Stimulated activated CD8-positive, alpha-beta memory T cell treated with anti-CD3 and anti-CD28 coated beads, Interleukin-2, amount 100 ng/mL, for 48 hours (primary cell): ENCODE measurements around the gene KIRREL3.

Experiments
- DNase-seq, 2 donors: peaks; one replicate each; pipeline ENCODE4 v3.0.0-alpha.2; 2020; ENCODE audit warnings: low read depth in 2 of 2

Gene KIRREL3

DNA sequence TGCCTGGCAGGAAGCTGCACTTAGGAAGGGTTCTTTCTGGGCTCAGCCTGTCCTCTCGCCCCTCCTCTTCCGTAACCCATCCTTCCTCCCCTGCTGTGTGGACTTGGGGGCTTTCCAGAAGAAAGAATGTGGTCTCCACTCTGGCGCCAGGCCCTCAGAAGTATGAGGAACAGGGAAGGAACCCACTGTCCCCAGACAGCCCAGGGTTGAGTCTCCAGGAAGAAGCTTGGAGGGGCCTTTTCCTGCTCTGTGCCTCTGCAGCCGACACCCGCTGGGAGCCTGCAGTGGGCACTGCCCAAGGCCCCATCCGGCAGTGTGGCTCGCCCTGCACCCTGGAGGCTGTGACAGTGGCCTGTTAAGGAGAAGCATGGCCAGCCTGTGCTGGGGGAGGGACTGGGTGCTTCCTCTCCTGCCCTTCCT is 532.5 kb downstream of the KIRREL3 start:
- no peak for DNase-seq

DNA sequence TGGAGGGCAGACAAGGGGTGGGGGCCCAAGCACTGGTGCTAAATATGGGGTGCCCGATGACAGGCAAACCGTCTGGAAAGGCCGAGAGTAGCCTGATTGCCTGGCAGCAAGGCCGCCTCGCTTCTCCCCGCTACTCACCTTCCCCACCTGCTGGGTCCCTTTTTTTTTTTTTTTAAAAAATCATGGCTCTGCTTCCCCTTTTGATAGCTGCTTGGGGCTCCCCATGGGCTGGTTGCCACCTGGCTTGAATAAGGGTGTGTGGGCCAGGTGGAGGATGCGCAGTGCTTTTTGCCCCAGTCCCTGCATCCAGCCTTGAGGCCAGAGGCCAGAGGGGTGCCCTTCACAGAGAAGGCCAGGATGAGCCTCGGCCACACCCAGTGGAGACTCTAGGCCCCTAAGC is 533.1 kb downstream of the KIRREL3 start:
- DNase-seq: no peak

DNA sequence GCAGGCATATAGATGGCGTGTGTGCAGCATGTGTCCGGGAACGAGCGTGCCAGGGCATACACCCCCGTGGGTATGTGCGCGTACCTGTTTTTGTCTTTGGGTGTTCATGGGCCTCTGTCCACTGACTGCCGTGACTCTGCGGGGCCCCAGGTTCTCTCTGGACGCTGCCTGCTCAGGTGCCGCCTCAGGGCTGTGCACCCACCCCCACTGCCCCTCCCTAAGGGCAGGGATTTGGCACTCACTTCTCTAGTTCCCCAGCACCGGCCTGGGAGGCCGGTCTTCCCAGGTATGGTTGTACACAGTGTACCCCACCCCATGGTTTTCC is 533.6 kb downstream of the KIRREL3 start:
- no peak for DNase-seq

DNA sequence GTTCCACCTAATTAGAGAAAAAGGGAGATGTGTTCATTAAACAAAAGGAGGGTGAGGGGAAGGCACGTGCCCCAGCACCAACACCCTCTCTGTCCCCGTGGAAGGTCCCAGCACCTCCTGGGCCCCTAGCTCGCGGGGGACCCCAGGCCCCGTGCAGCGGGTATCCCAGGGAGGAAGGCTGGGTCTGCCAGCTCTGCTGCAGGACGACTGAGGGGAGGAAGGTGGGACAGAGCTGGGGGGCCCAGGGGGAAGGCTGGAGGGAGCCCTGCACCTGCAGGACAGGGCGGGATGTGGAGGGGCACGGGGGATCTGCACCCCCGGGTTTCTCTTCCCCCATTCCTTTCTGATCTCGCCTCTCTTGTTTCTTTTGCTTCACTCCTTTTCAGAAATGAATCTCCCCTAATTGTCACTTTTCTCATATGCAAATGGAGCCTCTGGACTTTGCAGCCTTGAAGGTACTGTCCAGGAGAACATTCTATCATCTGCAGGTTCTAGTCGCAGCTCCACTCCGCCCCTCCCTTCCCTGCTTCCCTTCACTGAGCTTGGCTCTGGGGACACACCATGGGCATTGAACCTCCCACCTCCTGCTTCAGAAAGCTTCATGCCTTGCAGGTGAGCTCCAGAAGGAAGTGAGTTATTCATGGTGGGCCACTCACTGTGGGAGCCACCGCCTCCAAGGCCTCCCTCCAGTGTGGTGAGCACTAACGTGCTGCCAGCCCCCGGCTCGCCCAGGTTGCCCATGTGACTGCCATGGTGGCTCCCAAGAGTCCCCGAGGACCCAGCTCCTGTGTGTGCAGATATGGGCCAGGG is 534.1 kb downstream of the KIRREL3 start:
- DNase-seq: no peak

DNA sequence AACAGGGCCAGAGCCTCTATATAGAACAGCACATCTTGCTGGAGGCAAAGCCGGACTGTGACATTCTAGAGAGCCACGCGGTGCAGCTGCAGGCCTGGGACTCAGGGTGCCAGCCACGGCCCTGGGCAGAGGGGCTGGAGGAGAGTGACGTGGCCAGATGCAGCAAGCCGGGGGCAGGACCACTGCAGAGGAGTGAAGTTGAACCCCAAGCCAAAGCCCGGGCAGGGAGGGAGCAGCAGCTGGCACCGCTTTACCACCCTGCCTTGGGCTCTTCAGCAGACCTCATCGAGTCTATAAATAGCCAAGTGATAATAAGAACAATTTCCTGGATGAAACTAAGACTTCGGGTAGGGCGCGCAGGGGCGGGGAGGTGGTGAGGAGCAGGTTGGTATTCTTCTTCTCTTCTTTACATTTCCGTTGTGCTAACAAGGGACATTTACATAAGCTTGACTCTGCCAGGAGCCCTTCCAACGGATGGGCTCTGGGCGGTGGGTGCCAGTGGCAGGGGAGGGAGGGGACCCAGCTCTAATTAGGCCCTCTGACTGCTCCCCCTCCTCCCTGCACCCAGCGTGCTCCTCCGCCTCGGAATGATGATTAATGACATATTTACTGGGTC is 534.9 kb downstream of the KIRREL3 start:
- DNase-seq: no peak

DNA sequence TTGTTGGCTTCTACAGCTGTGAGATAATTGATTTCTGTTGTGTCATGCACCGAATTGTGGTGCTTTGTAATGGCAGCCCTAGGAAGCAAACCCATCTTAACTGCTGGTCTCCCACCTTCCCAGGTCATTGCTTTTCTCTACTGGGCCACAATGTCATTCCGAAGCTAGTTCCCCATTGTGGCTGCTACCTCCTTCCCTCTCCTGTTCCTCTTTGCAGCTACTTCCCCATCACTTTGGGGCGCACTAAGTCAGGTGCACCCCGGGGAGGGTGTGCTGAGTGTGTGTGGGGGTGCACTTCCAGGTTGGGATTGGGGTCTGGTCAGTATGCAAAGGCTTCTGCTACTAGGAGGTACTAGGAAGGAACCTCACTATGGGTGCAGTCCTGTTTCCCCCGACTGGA is 535.8 kb downstream of the KIRREL3 start:
- no peak for DNase-seq

DNA sequence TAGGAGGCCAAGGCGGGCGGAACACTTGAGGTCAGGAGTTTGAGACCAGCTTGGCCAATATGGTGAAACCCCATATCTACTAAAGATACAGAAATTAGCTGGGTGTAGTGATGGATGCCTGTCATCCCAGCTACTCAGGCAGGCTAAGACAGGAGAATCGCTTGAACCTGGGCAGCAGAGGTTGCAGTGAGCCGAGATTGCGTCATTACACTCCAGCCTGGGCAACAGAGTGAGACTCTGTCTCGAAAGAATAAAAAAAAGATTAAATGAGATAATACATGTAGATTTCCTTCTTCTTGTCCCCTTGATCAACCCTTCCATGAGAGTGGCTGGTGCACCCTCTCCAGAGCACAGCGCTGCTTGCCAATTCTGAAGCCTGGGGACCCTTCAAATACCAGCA is 538.1 kb downstream of the KIRREL3 start:
- DNase-seq: no peak

DNA sequence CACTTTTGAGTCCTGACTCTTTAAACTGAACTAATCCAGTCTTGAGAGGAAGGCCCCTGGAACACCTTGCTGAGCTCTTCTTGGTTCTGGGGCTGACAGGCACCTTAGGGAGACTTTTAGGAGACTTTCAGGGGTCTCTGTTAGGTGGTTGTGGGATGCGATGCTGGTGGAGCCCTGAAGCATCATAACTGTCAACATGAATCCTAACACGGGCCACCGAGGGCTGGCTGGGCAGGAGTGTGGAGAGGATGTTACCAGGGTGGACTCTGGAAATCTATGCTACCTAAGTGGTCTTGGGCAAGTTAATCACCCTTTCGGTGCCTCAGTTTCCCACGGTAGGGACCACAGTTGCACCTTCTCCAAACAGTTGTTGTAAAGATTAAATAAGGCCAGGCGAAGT is 538.6 kb downstream of the KIRREL3 start:
- no peak for DNase-seq

DNA sequence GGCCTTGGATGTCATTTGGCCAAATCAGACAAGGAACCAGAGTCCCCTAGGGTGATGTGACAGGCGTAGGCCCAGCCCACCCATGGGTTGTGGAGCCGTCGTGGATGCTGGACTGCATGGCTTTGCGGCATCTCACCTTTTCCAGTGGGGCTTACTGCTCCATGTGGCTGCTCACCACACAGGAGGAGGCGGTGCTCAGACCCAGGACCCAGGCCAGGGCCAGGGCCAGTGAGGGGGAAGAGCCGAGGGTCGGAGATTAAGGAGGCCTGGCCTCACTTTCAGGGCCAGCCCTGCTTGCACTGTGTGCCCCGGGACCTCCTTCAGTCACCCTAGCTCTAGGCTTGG is 539.5 kb downstream of the KIRREL3 start:
- DNase-seq: no peak

DNA sequence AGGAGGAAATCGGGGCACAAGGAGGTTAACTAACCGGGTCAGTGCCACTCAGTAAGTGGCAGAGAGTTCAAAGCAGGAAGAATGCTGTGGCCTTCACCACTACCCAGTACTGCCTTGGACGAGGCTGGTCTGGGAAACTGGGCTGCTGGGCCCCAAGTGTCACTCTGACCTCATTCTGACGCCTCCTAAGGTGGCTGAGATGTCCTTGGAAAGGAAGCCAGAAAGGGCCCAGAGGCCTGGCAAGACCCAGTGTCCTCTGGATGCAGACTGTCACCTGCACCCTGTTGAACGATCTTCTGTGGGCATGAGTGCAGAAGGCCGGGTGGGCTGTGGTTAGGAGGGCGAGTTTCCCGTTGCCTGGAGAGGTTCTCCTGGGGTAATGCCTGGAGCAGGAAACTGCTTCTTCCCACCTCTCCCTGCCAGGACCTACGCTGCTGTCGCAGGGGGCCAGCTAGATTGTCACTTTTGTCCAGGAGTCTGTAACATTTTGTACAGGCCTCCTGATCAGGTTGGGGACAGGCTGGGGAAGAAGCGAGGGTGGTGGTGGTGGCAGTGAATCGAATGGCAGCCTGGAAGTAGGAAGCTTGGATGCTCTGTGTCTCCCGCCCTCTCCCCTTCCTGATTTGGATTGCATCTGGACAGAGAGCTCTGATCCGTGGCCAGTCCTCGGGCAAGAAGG is 540.0 kb downstream of the KIRREL3 start:
- no peak for DNase-seq

DNA sequence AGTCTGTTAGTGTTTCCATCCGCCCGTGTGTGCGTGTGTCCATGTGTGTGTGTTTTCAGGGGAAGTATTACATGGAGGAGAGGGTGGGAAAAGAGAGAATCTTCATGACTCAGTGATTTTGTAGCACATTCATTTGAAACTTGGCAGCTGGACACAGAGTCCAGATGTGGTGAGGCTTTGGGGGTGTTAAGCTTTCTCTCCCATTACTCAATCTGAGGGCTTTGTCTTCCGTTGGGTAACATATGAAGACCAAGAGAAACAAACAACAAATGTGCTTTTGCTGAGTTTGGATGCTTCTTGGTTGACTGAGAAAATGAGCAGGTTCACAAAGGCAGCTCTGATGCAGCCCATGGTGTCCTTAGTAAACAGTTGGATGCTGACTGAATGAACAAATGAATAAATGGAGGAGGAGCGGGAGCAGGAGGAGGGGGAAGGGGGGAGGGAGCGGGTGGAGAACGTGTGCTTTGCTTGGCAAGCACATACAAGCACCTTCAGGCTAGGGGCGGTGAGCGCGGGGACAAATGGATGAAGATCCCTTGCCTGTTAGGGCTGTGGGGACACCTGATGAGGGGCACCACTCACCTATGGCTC is 540.8 kb downstream of the KIRREL3 start:
- DNase-seq: no peak

DNA sequence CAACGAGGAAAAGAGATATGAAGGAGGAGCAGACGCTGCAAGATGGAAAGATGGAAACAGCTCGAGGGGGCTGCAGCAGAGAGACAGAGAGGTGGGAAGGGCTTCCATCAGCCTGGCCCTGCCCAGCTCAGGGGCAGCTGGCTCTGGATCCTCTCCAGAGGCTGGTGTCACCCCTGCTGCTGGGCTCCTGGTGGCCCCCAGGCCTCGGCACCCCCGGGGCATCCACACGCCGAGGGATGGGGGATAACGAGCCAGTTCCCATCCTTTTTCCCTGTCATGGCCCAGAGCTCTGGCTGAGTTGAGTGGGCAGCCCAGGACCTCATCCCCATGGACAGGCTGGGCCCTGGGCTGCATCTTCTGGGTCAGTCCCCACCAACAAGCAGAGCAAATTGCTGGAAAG is 542.8 kb downstream of the KIRREL3 start:
- DNase-seq: no peak

DNA sequence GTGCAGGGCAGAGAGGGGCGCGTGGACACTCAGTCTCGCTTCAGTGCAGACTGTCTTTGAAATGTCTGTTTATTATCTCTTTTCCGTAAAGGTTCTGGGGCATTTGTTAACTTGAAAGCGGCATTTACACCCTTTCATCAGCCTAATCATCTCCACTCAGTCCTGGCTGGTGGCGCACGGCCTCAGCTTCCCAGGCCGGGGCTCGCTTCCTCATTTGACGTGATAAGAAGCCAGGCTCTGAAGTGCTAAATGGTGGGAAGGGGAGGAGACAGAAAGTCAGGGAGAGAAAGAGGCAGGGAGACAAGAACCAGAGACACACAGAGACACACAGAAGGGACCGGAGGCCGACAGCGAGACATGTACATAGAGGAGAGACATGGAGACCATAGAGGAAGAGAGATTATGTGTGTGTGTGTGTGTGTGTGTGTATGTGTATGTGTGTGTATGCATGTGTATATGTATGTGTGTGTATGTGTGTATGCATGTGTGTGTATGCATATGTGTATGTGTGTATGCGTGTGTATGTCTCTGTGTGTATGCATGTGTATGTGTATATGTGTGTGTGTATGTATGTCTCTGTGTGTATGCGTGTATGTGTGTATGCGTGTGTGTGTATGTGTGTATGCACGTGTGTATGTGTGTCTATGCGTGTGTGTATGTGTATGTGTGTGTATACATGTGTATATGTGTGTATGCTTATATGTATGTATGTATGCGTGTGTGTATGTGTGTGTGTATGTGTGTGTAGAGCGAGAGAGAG is 543.6 kb downstream of the KIRREL3 start:
- DNase-seq: no peak

DNA sequence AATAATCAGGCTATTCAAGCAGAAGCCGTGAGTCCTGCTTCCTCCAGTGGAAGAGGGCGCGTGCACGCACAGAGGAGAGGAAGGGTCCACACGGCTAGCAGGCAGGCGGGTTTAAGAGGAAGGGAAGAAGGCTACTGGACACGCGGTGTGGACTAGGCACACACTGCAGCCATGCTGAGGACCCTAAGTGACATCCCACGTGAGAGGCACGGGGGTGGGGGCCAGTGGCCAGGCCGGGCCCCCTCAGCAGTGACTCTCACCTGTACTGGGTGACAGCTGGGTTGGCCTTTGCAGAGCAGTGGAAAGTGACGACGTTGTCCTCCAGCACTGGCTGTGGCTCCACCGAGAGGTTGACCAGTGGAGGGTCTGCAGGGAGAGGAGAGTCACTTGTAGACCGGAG is 544.5 kb downstream of the KIRREL3 start:
- DNase-seq: no peak

DNA sequence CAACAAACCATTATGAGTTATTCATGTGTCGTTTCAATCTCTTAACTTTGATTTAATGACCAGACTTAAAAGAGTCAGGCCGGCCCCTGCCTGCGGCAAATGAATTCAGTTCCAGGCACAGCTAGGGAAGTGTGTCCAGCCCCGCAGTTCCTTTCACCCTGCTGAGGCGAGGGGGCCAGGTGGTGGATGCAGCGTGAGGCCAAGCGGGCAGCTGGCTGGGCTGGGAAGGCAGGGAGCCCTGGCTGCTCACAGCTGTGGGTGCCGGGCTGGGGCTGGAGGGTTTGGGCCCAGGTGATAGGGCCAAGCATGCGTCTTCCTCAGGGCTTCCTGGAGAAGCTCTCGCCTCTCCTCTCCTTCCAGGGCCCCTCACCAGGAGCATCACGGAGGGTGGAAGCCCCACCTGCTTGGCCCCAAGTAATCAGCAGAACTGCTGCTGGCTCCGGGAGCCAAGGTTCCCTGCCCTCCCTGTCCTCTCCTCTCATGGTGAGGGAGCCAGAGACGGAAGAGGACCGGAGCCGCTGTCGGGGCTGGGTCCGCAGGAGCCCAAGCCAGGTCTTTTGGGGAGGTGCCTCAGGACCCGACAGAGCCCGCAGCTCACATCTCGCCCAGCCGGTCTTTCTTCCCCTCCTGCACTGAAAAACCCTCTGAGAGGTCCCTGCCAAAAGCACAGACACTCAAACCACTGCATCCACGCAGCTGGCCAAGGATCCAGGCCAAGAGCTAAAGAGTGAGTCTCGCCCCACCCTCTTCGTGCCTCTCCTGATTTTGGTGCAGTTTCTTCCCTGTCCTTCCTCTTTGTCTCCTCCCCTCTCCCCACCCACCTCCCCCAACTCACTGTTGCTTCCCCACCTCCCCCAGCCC is 548.1 kb downstream of the KIRREL3 start:
- no peak for DNase-seq

DNA sequence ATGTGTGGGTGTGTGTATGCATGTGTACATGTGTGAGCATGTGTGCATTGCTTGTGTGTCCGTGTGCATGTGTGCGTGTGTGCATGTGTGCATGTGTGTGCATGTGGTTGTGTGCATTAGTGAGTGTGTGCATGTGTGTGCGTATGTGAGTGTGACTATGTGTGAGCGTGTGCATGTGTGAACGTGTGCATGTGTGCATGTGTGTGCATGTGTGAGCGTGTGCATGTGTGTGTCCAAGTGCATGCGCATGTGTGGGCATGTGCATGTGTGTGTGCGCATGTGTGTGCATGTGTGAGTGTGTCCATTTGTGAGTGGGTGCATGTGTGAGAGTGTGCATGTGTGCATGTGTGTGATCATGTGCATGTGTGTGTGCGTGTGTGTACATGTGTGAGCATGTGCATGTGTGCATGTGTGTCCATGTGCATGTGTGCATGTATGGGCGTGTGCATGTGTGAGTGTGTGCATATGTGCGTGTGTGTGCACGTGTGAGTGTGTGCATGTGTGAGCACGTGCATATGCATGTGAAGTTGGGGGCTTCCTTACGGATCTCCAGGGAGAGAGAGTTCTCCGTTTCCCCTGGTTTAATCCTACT is 549.3 kb downstream of the KIRREL3 start:
- no peak for DNase-seq

DNA sequence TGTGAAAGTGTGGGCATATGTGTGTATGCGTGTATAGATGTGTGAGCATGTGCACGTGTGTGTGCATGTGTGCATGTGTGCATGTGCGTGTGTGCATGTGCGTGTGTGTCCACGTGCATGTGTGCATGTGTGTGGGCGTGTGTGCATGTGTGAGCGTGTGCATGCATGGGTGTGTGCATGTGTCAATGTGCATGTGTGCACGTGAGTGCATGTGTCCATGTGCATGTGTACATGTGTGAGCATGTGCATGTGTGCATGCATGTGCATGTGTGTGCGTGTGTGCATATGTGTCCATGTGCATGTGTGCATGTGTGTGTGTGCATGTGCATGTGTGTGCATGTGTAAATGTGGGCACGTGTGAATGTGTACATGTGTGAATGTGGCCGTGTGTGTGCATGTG is 549.8 kb downstream of the KIRREL3 start:
- no peak for DNase-seq

DNA sequence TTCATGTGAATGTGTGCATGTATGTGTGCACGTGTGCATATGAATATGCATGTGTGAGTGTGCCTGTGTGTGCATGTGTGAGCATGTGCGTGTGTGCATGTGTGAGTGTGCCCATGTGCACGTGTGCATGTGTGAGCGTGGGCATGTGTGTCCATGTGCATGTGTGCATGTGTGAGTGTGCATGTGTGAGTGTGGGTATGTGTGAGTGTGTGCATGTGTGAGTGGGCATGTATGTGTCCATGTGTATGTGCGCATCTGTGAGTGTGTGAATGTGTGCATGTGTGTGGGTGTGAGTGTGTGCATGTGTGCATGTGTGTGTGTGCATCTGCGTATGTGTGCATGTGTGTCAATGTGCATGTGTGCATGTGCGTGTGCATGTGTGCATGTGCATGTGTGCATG is 550.4 kb downstream of the KIRREL3 start:
- no peak for DNase-seq

DNA sequence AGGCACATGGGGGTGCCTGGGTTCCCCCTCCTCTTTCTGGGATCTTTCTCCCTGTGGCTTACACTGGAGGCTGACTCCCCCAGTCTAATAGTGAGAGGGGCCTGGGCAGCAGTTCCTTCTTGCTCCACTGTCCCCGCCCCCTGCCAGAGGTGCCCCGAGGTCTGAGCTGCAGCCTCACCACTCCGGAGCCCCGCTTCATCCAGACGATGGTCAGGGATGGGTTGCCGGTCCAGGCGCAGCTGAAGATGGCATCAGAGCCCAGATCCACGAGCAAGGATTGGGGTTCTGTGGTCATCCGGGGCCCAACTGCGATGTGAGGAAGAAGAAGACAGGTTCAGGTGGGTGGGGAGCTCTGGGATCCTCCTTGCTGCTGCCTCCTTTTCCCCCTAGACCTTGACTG is 554.0 kb downstream of the KIRREL3 start:
- no peak for DNase-seq

DNA sequence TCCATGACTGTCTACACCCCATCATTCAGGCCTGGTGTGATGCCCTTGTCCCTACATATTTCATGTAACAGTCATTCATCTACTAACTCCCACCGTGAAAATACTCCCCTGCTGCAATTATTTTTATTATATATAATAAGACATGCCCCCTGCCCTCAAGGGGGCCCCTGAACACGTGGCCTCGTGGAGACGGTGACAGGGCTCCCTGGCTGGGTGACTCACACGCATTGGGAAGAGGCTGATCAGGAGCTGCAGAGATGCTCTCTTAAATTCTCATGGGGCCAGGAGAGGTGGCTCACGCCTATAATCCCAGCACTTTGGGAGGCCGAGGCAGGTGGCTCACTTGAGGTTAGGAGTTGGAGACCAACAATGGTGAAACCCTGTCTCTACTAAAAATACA is 556.5 kb downstream of the KIRREL3 start:
- no peak for DNase-seq

DNA sequence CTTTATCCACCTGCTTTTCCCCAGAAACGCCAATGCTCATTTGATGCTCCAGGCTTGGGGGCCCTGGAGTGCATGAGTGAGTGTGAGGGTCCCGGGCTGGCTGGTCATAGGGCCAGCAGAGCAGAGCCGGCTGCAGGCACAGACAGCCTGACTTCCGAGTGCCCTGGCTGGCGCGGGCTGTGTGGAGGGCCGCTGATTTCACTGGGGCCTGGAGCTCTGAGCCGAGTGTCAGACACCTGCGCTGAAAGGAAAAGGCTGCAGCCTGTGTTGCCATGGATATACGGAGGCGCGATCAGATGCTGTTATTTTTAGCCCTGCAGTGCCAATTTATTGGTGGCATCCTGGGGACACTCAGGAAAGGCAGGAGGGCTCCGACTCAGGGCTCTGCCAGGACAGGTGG is 557.5 kb downstream of the KIRREL3 start:
- no peak for DNase-seq
